Aorta (tissue), 5 donors: ENCODE results near the gene ADAMTS6. TPM values are rescaled to one million over a fixed set of nuclear protein-coding genes. Genes with fewer than 3 reads are reported as not detected.

Experiments
- ATAC-seq: fragments of 200-7000 bp; cut with Tn5 transposase; one replicate; pipeline ENCODE4 v1.9.1; 2022; ENCODE audit warnings: moderate library complexity; ENCODE audit not compliant: low FRiP score
- DNase-seq, 2 donors: peaks; one replicate each; pipeline ENCODE4 v3.0.0-alpha.2; 2020
- H3K27ac ChIP-seq, 2 donors: one replicate each; pipeline ENCODE4 v1.5.1; 2013; ENCODE audit warnings: low read length in 2 of 2, mild to moderate bottlenecking in 2 of 2, moderate library complexity in 2 of 2, control low read depth in 1 of 2, inconsistent platforms in 1 of 2, low read depth in 1 of 2
- H3K27me3 ChIP-seq, 2 donors: one replicate each; pipeline ENCODE4 v1.6.1; 2013; ENCODE audit warnings: control low read depth in 1 of 2, low read length in 1 of 2, mild to moderate bottlenecking in 1 of 2, moderate library complexity in 1 of 2; ENCODE audit not compliant: insufficient read depth in 2 of 2, control insufficient read depth in 1 of 2
- H3K36me3 ChIP-seq, 2 donors: one replicate each; pipeline ENCODE4 v1.6.1; 2013; ENCODE audit warnings: control low read depth in 1 of 2, low read length in 1 of 2, mild to moderate bottlenecking in 1 of 2; ENCODE audit not compliant: insufficient read depth in 2 of 2, control insufficient read depth in 1 of 2
- H3K4me1 ChIP-seq, 2 donors: one replicate each; pipeline ENCODE4 v1.6.1; 2013; ENCODE audit warnings: low read length in 2 of 2, control low read depth in 1 of 2, mild to moderate bottlenecking in 1 of 2, moderate library complexity in 1 of 2; ENCODE audit not compliant: insufficient read depth in 2 of 2, control insufficient read depth in 1 of 2
- H3K4me3 ChIP-seq, 2 donors: one replicate each; pipeline ENCODE4 v1.5.1; 2013; ENCODE audit warnings: low read length in 2 of 2, control low read depth in 1 of 2, mild to moderate bottlenecking in 1 of 2
- H3K9me3 ChIP-seq: one replicate; pipeline ENCODE4 v1.6.1; 2013; ENCODE audit warnings: mild to moderate bottlenecking, low read length; ENCODE audit not compliant: control insufficient read depth
- WGBS, 2 donors: extraction: QIAGEN DNeasy Blood & Tissue Kit; methylation state at CpG; one replicate each; pipeline ENCODE4 v1.1.7; 2013; 5-methylcytosine and 5-hydroxymethylcytosine counted together
- intact Hi-C, 2 donors: fragments of 100-400 bp; cut with DNase I; formaldehyde crosslinking; loops; one replicate each; pipeline versions ENCODE4 v1.14.2 to v1.15.0; 2022
- polyA plus RNA-seq, 2 donors: library from polyadenylated mRNA; stranded (reverse); fragments of 200-250 nt; gene quantifications; one replicate each; pipeline ENCODE4 v1.2.3, GENCODE V29; 2013
- total RNA-seq, 2 donors: library from RNA; stranded (reverse); fragmentation: NEBNext Ultra II Directional; extraction: Animal tissue kit (Norgen Biotek cat#: 25700); gene quantifications; one replicate each; pipeline ENCODE4 v1.2.1, GENCODE V29; 2021
- donor health status: healthy with polysubstance abuse.
- donor health status: Bipolar disorder and iron deficiency.
- donor health status: DM: no; HTN: no; CAD: no.
- donor health status: DM: no; HTN: no; CAD: no.
- donor health status: DM: yes; HTN: yes; CAD: no.

Gene ADAMTS6
- total and polyA plus RNA-seq, 4 donors: 0.31 to 11.5 (median 4.3) TPM

DNA sequence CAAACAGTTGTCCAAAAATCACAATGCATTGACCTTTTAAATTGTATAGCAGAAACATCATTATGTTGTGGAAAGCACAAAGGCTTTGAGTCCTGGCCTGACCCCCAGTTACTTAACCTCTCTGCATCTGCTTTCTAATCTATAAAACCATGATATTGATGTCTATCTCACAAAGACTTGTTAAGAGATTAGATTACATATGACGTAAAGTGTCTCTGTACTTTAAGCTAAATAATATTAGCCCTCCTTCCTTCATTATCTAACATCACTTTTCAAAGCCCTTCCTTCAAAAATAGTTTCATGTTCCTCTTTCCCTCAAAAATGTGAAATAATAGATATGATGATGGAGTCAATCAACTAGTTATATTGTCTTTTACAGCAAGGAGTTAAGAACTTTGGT is 3.4 kb downstream of the ADAMTS6 start:
- WGBS, 2 donors: 65 to 79% methylated on average over 1 of the region's 1 CpG
- H3K27me3 ChIP-seq: no peaks in the 10 kb centered on the region
- no peak for DNase-seq
- no peak for ATAC-seq
- no peaks in the 10 kb centered on the region for H3K4me1 ChIP-seq
- H3K27ac ChIP-seq: no peak overlapping the region
- intact Hi-C loops: loop anchor here in 1 of 2 donors (10.0 kb wide), 1 partner anchor 114 kb away; no protein-coding TSS in a partner anchor
- H3K36me3 ChIP-seq: no peaks in the 10 kb centered on the region
- H3K9me3 ChIP-seq: no peaks in the 10 kb centered on the region
- H3K4me3 ChIP-seq: no peak overlapping the region

DNA sequence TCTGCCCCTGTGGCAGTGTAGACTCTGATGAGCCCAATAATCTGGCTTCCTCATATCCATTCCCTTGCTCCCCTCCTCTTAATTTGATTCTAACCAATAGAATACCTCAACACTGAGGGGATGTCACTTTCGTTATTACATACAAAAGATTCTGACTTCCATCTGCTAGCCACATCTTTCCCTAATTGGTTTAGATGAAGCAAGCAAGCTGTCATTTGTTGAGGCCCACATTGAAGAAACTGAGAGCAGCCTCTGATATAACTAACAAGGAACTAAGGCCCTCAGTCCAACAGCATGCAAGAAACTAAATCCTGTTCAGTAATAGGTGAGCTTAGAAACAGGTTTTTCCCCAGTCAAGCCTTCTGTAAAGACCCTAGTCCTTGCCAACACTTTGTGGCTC is 5.8 kb downstream of the ADAMTS6 start:
- ATAC-seq (no peak), DNase-seq (no peak)
- no peak overlapping the region for H3K4me3 ChIP-seq
- no peaks in the 10 kb centered on the region for H3K27me3 ChIP-seq
- intact Hi-C loops: loop anchor here in 1 of 2 donors (10.0 kb wide), 1 partner anchor 111 kb away; no protein-coding TSS in a partner anchor
- no peaks in the 10 kb centered on the region for H3K36me3 ChIP-seq
- no peak overlapping the region for H3K27ac ChIP-seq
- WGBS, 2 donors: 92 to 97% methylated on average over 1 of the region's 1 CpG
- H3K4me1 ChIP-seq: no peaks in the 10 kb centered on the region
- H3K9me3 ChIP-seq: no peaks in the 10 kb centered on the region

DNA sequence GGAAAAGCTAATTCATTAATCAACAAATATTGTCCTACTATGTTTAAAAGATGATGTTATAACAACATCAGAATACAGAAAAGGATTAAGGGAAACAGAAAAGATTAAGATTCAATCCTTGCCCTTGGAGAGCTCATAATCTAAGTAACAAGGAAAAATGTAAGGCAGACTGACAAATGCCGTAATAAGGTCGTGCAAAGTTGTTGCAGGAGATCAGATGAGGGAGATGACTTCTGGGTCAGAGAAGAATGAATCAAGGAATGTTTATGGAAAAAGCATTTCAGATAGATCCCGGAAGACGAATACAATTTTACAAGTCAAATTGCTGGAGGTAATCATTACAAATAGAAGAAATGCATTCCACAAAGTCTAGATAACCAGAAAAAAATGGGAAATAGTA is 6.4 kb downstream of the ADAMTS6 start:
- no peak overlapping the region for H3K27ac ChIP-seq
- H3K9me3 ChIP-seq: no peaks in the 10 kb centered on the region
- no peaks in the 10 kb centered on the region for H3K4me1 ChIP-seq
- no peaks in the 10 kb centered on the region for H3K27me3 ChIP-seq
- DNase-seq: no peak
- 93% methylated on average over 4 of the region's 4 CpGs for WGBS, 2 donors
- intact Hi-C loops: loop anchor here in 1 of 2 donors (10.0 kb wide), 1 partner anchor 111 kb away; no protein-coding TSS in a partner anchor
- no peak for ATAC-seq
- H3K36me3 ChIP-seq: no peaks in the 10 kb centered on the region
- H3K4me3 ChIP-seq: no peak overlapping the region

DNA sequence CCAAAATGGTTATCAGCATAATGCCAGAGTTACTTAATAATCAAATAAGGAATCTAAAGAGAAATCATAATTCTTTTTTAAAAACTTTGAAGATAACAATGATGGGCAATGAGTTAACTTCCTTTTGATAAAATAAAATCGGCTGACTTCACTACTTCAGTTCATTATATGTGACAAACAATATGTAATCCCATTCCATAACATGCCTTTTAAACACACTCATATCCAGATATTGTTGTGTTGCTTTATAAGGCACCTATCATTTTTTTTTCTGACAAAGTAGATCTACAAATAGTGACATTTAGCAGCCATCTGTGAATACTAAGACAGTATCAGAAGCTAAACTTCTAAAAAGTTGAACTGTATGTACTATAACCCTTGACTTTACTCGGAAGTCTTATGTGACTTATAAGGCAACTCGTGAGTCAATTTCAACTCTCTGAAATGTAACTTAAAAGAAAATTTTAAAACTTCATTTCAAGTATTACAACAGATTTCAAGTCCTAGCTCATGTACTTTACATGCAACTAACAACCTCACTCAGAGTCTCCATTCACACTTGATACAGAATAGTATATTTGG is 7.5 kb downstream of the ADAMTS6 start:
- Histone ChIP-seq H3K27me3 (no peaks in the 10 kb centered on the region), H3K36me3 (no peaks in the 10 kb centered on the region), H3K9me3 (no peaks in the 10 kb centered on the region), H3K27ac (no peak overlapping the region), H3K4me3 (no peak overlapping the region), H3K4me1 (no peaks in the 10 kb centered on the region)
- intact Hi-C loops: loop anchor here in 1 of 2 donors (10.0 kb wide), 1 partner anchor 109 kb away; no protein-coding TSS in a partner anchor
- DNase-seq (no peak), ATAC-seq (no peak)
- WGBS, 2 donors: 54 to 58% methylated on average over 3 of the region's 3 CpGs

DNA sequence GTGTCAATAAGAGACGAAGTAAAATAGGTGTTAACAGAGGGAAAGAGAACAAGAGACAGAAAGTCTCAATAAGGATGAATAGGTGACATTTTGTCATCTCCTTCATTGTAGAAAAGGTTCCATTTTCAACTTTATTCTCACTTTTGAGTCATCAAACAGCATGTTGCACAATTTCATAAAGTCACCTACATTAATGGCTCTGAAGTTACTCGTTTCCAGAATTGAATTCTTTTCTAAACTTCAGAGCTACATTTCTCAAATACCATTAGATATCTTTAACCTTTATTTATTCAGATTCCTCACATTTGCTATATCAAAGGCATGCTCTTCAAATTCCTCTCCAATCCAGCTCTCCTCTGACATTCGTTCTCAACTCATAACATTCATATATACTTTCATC is 13.1 kb downstream of the ADAMTS6 start:
- no peak overlapping the region for H3K27ac ChIP-seq
- H3K4me3 ChIP-seq: no peak overlapping the region
- DNase-seq (no peak), ATAC-seq (no peak)
- H3K36me3 ChIP-seq: no peaks in the 10 kb centered on the region
- H3K9me3 ChIP-seq: no peaks in the 10 kb centered on the region
- H3K4me1 ChIP-seq: no peaks in the 10 kb centered on the region
- intact Hi-C loops: no loop called here
- H3K27me3 ChIP-seq: no peaks in the 10 kb centered on the region
- WGBS, 2 donors: 84 to 88% methylated on average over 3 of the region's 3 CpGs

DNA sequence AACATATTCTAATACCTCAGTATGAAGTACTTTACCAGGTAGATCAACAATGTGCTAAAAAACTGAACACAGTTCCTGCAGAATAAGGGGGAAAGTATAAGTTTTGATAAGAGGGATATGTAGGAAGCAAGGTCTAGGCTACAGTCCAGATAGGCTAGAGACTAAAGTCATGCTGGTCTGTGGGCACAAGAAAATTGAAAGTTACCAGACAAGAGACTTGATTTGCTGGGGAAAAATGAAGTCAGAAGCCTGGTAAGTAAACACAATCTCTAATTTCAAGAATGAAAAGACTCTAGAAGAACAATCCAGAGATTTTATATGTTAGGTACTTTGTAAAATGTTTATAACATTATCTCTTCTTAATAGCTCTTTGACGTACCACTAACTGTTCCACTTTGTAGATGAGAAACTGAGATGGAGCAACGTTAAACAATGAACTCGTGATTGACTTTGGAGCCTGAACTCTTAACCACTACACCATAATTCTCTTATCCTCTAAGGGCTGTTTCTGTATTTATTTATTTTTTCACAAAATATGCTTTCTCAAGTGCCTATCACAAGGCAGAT is 19.5 kb downstream of the ADAMTS6 start:
- no peak for DNase-seq
- H3K27ac ChIP-seq: no peak overlapping the region
- no peaks in the 10 kb centered on the region for H3K9me3 ChIP-seq
- intact Hi-C loops: no loop called here
- ATAC-seq: no peak
- no peaks in the 10 kb centered on the region for H3K4me1 ChIP-seq
- H3K27me3 ChIP-seq: no peaks in the 10 kb centered on the region
- H3K4me3 ChIP-seq: no peak overlapping the region
- no peaks in the 10 kb centered on the region for H3K36me3 ChIP-seq
- 54 to 64% methylated on average over 3 of the region's 3 CpGs for WGBS, 2 donors

DNA sequence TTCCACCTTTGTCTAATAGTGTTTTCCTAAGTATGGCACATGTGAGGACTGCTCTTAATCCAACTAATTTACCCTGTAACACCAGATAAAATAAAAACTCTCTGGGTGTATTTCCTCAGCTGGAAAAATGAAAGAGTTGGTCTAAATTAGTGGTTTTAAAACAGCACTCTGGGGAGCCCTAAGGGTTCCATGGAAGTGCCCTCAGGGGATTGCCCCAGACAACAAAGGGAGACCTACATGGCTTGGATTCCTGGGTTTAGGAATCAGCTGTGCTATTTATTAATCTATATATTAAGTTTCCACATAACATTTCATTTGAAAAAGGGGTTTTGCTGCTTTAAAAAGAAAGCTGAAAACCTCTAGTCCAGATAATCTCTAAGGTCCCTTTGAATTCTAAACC is 20.2 kb downstream of the ADAMTS6 start:
- Histone ChIP-seq H3K27ac (no peak overlapping the region), H3K27me3 (no peaks in the 10 kb centered on the region), H3K36me3 (no peaks in the 10 kb centered on the region), H3K9me3 (no peaks in the 10 kb centered on the region), H3K4me3 (no peak overlapping the region), H3K4me1 (no peaks in the 10 kb centered on the region)
- intact Hi-C loops: no loop called here
- ATAC-seq: no peak
- DNase-seq: no peak

DNA sequence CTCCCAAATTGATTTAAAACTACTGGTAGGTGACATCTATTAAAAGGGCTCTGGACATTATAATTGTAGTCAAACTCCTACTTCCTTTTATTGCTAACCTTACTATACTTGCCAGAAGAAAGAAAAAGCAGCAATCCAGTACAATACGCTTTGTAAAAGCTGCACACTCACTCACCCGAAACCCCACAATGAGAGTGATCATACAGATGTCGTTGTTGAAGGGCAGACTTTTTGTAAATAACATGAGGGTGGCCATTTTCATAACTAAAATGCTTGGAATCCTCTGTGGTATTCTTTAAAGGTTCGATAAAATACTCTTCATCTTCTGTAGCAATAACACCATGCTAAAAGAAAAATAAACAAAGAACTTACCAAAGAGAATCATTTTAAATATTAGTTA is 21.7 kb downstream of the ADAMTS6 start:
- no peak overlapping the region for H3K4me3 ChIP-seq

DNA sequence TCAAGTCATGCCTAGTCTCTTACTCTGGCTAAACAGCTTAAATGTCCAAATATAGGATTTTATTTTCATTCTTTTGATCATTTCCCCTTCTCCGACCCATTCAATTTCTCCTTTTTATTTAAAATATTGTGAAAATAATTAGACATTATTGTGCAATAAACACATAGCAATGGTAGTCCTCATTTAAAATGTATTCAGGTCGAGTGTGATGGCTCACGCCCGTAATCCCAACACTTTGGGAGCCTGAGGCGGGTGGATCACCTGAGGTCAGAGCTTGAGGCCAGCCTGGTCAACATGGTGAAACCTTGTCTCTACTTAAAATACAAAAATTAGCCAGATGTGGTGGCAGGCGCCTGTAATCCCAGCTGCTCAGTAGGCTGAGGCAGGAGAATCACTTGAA is 26.7 kb downstream of the ADAMTS6 start:
- intact Hi-C loops: no loop called here
- ATAC-seq: no peak
- H3K9me3 ChIP-seq: no peaks in the 10 kb centered on the region
- H3K4me1 ChIP-seq: no peaks in the 10 kb centered on the region
- DNase-seq: no peak
- no peak overlapping the region for H3K27ac ChIP-seq
- 96 to 98% methylated on average over 6 of the region's 6 CpGs for WGBS, 2 donors
- H3K27me3 ChIP-seq: no peaks in the 10 kb centered on the region
- no peaks in the 10 kb centered on the region for H3K36me3 ChIP-seq
- no peak overlapping the region for H3K4me3 ChIP-seq

More for the DNA sequence above, 21.7 kb downstream of the ADAMTS6 start:
- H3K4me1 ChIP-seq: no peaks in the 10 kb centered on the region
- no peak overlapping the region for H3K27ac ChIP-seq
- intact Hi-C loops: no loop called here
- H3K9me3 ChIP-seq: no peaks in the 10 kb centered on the region
- no peaks in the 10 kb centered on the region for H3K27me3 ChIP-seq
- no peak for DNase-seq
- no peaks in the 10 kb centered on the region for H3K36me3 ChIP-seq
- no peak for ATAC-seq
- WGBS, 2 donors: 60 to 78% methylated on average over 4 of the region's 4 CpGs
